ENCODE results near the gene TJP1. TPM values are rescaled to one million over a fixed set of nuclear protein-coding genes. Genes with fewer than 3 reads are reported as not detected.
"Not testable (repeated sequence)": the region's sequence is repeated elsewhere in the genome, so short reads cannot be mapped to it uniquely, and the experiment has no call there.

The TJP1 gene
- total RNA-seq, 1 donor from 2014 or later = 89.3 TPM

GRCh38 chr15:29785642-29786041 is 36.6 kb downstream of the TJP1 start:
- Mint-ChIP-seq H3K4me3 (no peak overlapping the region), H3K27me3 (no peaks in the 10 kb centered on the region), H3K4me1 (ENCODE audit: unreplicated experiment) (peaks cover 7% of the 10 kb centered on the region), H3K9me3 (peaks cover 6% of the 10 kb centered on the region), H3K36me3 (peaks cover 44% of the 10 kb centered on the region), H3K27ac (no peak overlapping the region)
- TF ChIP-seq, protein P1, sequence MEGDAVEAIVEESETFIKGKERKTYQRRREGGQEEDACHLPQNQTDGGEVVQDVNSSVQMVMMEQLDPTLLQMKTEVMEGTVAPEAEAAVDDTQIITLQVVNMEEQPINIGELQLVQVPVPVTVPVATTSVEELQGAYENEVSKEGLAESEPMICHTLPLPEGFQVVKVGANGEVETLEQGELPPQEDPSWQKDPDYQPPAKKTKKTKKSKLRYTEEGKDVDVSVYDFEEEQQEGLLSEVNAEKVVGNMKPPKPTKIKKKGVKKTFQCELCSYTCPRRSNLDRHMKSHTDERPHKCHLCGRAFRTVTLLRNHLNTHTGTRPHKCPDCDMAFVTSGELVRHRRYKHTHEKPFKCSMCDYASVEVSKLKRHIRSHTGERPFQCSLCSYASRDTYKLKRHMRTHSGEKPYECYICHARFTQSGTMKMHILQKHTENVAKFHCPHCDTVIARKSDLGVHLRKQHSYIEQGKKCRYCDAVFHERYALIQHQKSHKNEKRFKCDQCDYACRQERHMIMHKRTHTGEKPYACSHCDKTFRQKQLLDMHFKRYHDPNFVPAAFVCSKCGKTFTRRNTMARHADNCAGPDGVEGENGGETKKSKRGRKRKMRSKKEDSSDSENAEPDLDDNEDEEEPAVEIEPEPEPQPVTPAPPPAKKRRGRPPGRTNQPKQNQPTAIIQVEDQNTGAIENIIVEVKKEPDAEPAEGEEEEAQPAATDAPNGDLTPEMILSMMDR (conservative IDR thresholded peaks at IDR 0.05) = no peak
- no peak for DNase-seq (ENCODE audit: extremely low spot score, unreplicated experiment)

DNA sequence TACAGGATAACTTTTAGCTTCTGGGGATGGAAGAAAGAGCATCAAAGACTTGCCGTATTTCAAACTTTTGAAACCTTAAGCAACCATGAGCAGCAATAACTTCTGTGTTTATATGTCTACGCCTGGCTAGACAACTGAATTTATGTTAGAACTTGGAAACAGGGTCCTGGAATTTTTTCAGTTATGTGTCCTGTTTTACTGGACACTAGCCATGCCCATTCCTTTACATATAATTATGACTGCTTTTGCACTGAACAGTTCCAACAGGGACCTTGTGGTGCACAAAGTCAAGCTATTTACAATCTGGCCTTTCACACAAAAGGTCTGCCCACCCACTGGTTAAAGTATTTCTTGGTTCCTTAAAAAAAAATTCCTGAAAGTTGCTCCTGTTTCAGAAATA is 37.1 kb downstream of the TJP1 start:
- H3K27ac Mint-ChIP-seq = no peak overlapping the region
- peaks cover 45% of the 10 kb centered on the region for H3K36me3 Mint-ChIP-seq
- H3K9me3 Mint-ChIP-seq = peaks cover 9% of the 10 kb centered on the region
- DNase-seq (ENCODE audit: extremely low spot score, unreplicated experiment) = no peak
- H3K4me3 Mint-ChIP-seq = no peak overlapping the region
- no peaks in the 10 kb centered on the region for H3K27me3 Mint-ChIP-seq
- TF ChIP-seq, protein P1 (conservative IDR thresholded peaks at IDR 0.05) = no peak
- H3K4me1 Mint-ChIP-seq (ENCODE audit: unreplicated experiment) = peaks cover 7% of the 10 kb centered on the region

GRCh38 chr15:29784413-29784812 is 37.9 kb downstream of the TJP1 start:
- Mint-ChIP-seq H3K27ac (no peak overlapping the region), H3K27me3 (no peaks in the 10 kb centered on the region), H3K9me3 (peaks cover 9% of the 10 kb centered on the region), H3K36me3 (peaks cover 49% of the 10 kb centered on the region), H3K4me1 (ENCODE audit: unreplicated experiment) (peaks cover 7% of the 10 kb centered on the region), H3K4me3 (no peak overlapping the region)
- DNase-seq (ENCODE audit: extremely low spot score, unreplicated experiment) = no peak
- TF ChIP-seq, protein P1 (conservative IDR thresholded peaks at IDR 0.05) = no peak

DNA sequence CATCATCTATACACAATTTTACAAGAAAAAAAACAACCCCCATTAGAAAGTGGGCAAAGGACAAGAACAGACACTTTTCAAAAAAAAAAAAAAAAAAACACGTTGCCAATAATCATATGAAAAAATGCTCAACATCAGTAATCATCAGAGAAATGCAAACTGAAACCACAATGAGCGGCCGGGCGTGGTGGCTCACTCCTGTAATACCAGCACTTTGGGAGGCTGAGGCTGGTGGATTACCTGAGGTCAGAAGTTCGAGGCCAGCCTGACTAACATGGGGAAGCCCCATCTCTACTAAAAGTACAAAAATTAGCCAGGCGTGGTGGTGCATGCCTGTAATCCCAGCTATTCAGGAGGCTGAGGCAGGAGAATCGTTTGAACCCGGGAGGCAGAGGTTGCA is 39.5 kb downstream of the TJP1 start:
- Mint-ChIP-seq H3K36me3 (peaks cover 54% of the 10 kb centered on the region), H3K4me1 (ENCODE audit: unreplicated experiment) (peaks cover 17% of the 10 kb centered on the region)
- not testable (repeated sequence) for H3K9me3 Mint-ChIP-seq; H3K27ac Mint-ChIP-seq; DNase-seq (ENCODE audit: extremely low spot score, unreplicated experiment); H3K27me3 Mint-ChIP-seq; H3K4me3 Mint-ChIP-seq

DNA sequence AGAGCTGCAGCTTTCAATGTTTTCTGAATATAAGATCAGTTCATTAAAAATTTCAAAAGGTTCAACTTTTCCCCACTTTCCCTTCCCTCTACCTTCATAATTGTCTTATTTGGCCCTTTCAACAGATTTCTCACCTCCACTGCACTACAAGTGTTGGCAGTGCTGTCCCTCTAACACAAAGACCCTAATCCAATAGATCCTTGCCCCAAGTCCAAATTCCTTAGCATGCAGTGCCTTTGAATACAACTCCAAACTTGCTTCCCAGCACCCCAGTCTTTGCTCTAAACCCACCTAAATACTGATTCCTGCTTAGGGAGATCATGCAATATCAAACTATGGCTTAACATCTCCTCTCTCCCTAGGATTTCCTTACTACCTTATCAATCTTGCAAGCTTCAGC is 43.9 kb downstream of the TJP1 start:
- Mint-ChIP-seq H3K27ac (no peak overlapping the region), H3K36me3 (peaks cover 36% of the 10 kb centered on the region), H3K4me3 (no peak overlapping the region), H3K4me1 (ENCODE audit: unreplicated experiment) (peaks cover 21% of the 10 kb centered on the region), H3K9me3 (peaks cover 5% of the 10 kb centered on the region), H3K27me3 (no peaks in the 10 kb centered on the region)
- TF ChIP-seq, protein P1 (conservative IDR thresholded peaks at IDR 0.05) = no peak
- DNase-seq (ENCODE audit: extremely low spot score, unreplicated experiment) = no peak

- peaks cover 21% of the 10 kb centered on the region for H3K4me1 Mint-ChIP-seq (ENCODE audit: unreplicated experiment)
- H3K36me3 Mint-ChIP-seq = peaks cover 31% of the 10 kb centered on the region
- TF ChIP-seq, protein P1 (conservative IDR thresholded peaks at IDR 0.05) = no peak
- peaks cover 5% of the 10 kb centered on the region for H3K9me3 Mint-ChIP-seq
- H3K27ac Mint-ChIP-seq = no peak overlapping the region
- H3K27me3 Mint-ChIP-seq = no peaks in the 10 kb centered on the region
- no peak for DNase-seq (ENCODE audit: extremely low spot score, unreplicated experiment)
- H3K4me3 Mint-ChIP-seq = no peak overlapping the region
These were observed 45.4 kb downstream of the TJP1 start for GRCh38 chr15:29776859-29777258.
